Thymus (tissue), 14 donors: ENCODE results near the gene CDK1. TPM values are rescaled to one million over a fixed set of nuclear protein-coding genes. Genes with fewer than 3 reads are reported as not detected.

Experiments
- DNase-seq, 9 donors: peaks; one replicate each; pipeline ENCODE4 v3.0.0-alpha.2; 2013; ENCODE audit warnings: low spot score in 9 of 9, low read depth in 6 of 9, missing footprints in 1 of 9
- H3K27ac ChIP-seq, 2 donors: one replicate each; pipeline ENCODE4 v1.5.1; 2013; ENCODE audit warnings: control low read depth in 1 of 2, low read depth in 1 of 2, low read length in 1 of 2, mild to moderate bottlenecking in 1 of 2, moderate library complexity in 1 of 2
- H3K27me3 ChIP-seq, 2 donors: one replicate each; pipeline ENCODE4 v1.5.1; 2013; ENCODE audit warnings: low read length in 1 of 2; ENCODE audit not compliant: control insufficient read depth in 2 of 2, insufficient read depth in 1 of 2
- H3K36me3 ChIP-seq, 2 donors: one replicate each; pipeline ENCODE4 v1.5.1; 2013; ENCODE audit warnings: low read length in 1 of 2, mild to moderate bottlenecking in 1 of 2, moderate library complexity in 1 of 2; ENCODE audit not compliant: control insufficient read depth in 2 of 2, insufficient read depth in 2 of 2
- H3K4me1 ChIP-seq, 2 donors: one replicate each; pipeline ENCODE4 v1.5.1; 2013; ENCODE audit warnings: low read length in 2 of 2; ENCODE audit not compliant: control insufficient read depth in 2 of 2, insufficient read depth in 2 of 2
- H3K4me3 ChIP-seq, 2 donors: one replicate each; pipeline ENCODE4 v1.5.1; 2013; ENCODE audit warnings: low read length in 2 of 2, control low read depth in 1 of 2, mild to moderate bottlenecking in 1 of 2
- H3K9me3 ChIP-seq, 2 donors: one replicate each; pipeline ENCODE4 v1.5.1; 2013; ENCODE audit warnings: low read length in 1 of 2, mild to moderate bottlenecking in 1 of 2; ENCODE audit not compliant: control insufficient read depth in 2 of 2, insufficient read depth in 1 of 2
- WGBS: extraction: QIAGEN DNeasy Blood & Tissue Kit; methylation state at CpG from one replicate; pipeline ENCODE4 v1.1.7; 2013; 5-methylcytosine and 5-hydroxymethylcytosine counted together
- long read RNA-seq, 10 donors: transcript quantifications; one replicate each; lab custom pipeline, GENCODE V29; 2026
- polyA plus RNA-seq: library from polyadenylated mRNA; stranded (reverse); fragments of 200-250 nt; gene quantifications from one replicate; pipeline ENCODE4 v1.2.3, GENCODE V29; 2013
- total RNA-seq: library from RNA; stranded (reverse); fragments of 120-200 nt; gene quantifications from one replicate; pipeline ENCODE4 v1.2.4, GENCODE V29; 2013
- donor health status: healthy.

The CDK1 gene
- total RNA-seq (133 TPM), polyA plus RNA-seq (11.4 TPM)
- long read RNA-seq, donor 1, transcript CDK1-203 (8 exons, 1,913 nt), result major isoform, 7 of 14 reads
- long read RNA-seq, donor 1, partial matches to known transcripts, result 7 of 14 reads
- long read RNA-seq, donor 1, other reads (novel, unspliced or antisense), result 0 of 14 reads
- long read RNA-seq, donor 2, result 0 reads
- long read RNA-seq, donor 3, transcript CDK1-203 (8 exons, 1,913 nt), result major isoform, 139 of 330 reads
- long read RNA-seq, donor 3, partial matches to known transcripts, result 166 of 330 reads
- long read RNA-seq, donor 3, other reads (novel, unspliced or antisense), result 21 of 330 reads
- long read RNA-seq, donor 4, transcript CDK1-203 (8 exons, 1,913 nt), result major isoform, 39 of 83 reads
- long read RNA-seq, donor 4, partial matches to known transcripts, result 31 of 83 reads
- long read RNA-seq, donor 4, other reads (novel, unspliced or antisense), result 11 of 83 reads
- long read RNA-seq, donor 5, transcript CDK1-203 (8 exons, 1,913 nt), result major isoform, 104 of 268 reads
- long read RNA-seq, donor 5, partial matches to known transcripts, result 125 of 268 reads
- long read RNA-seq, donor 5, other reads (novel, unspliced or antisense), result 35 of 268 reads
- long read RNA-seq, donor 6, transcript CDK1-203 (8 exons, 1,913 nt), result major isoform, 48 of 161 reads
- long read RNA-seq, donor 6, partial matches to known transcripts, result 113 of 161 reads
- long read RNA-seq, donor 6, other reads (novel, unspliced or antisense), result 0 of 161 reads
- long read RNA-seq, donor 7, transcript CDK1-203 (8 exons, 1,913 nt), result major isoform, 95 of 195 reads
- long read RNA-seq, donor 7, partial matches to known transcripts, result 70 of 195 reads
- long read RNA-seq, donor 7, other reads (novel, unspliced or antisense), result 26 of 195 reads
- long read RNA-seq, donor 8, transcript CDK1-203 (8 exons, 1,913 nt), result major isoform, 19 of 33 reads
- long read RNA-seq, donor 8, partial matches to known transcripts, result 14 of 33 reads
- long read RNA-seq, donor 8, other reads (novel, unspliced or antisense), result 0 of 33 reads
- long read RNA-seq, donor 9, transcript CDK1-203 (8 exons, 1,913 nt), result major isoform, 67 of 140 reads
- long read RNA-seq, donor 9, partial matches to known transcripts, result 53 of 140 reads
- long read RNA-seq, donor 9, other reads (novel, unspliced or antisense), result 17 of 140 reads
- long read RNA-seq, donor 10, transcript CDK1-203 (8 exons, 1,913 nt), result major isoform, 79 of 116 reads
- long read RNA-seq, donor 10, partial matches to known transcripts, result 25 of 116 reads
- long read RNA-seq, donor 10, other reads (novel, unspliced or antisense), result 10 of 116 reads

- H3K9me3 ChIP-seq, result no peaks in the 10 kb centered on the region
- H3K4me3 ChIP-seq, result peak within 1 kb of the TSS; percentile 58 to 79
- peak; percentile 94 to 100 (median 98) for DNase-seq
- H3K27ac ChIP-seq, result peak within 1 kb of the TSS; percentile 15 to 84
- WGBS, result under 1% methylated on average over 58 of the region's 58 CpGs
- H3K27me3 ChIP-seq, result no peaks in the 10 kb centered on the region
- peaks cover 2 to 5% of the 10 kb centered on the region in 2 donors for H3K4me1 ChIP-seq
- H3K36me3 ChIP-seq, result peaks cover 0 to 4% of the 10 kb centered on the region in 2 donors
These were observed at the start of gene CDK1 for GRCh38 chr10:60778214-60778970. Gene CDK1 (plus strand): TSS chr10:60778478. CDS start chr10:60780166, 1,688 bp downstream.

DNA sequence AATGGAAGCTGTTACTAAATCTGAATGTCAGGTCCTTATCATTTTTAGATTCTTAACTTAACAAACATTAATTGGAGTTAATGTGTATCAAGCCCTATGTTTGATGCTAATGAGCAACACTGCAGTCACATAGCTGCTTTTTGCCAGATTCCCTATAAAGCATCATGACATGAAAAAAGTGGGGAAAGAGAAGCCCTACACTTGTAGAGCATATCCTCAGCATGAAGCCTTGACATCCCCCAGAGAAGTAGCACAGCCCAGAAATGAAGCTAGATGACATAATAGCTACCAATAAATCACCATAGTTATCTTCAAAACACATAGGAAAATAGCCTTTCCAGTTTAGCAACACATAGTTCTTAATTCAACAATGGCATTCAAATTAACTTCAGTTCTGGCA lies 49.2 kb upstream of the CDK1 start:
- Histone ChIP-seq H3K27me3 (peaks cover 6 to 27% of the 10 kb centered on the region in 2 donors), H3K4me3 (no peak overlapping the region), H3K9me3 (no peaks in the 10 kb centered on the region), H3K36me3 (no peaks in the 10 kb centered on the region), H3K4me1 (peaks cover 0 to 8% of the 10 kb centered on the region in 2 donors), H3K27ac (no peak overlapping the region)
- DNase-seq, result no peak

GRCh38 chr10:60731134-60731885 lies 47.0 kb upstream of the CDK1 start:
- 20% methylated on average over 3 of the region's 3 CpGs for WGBS
- Histone ChIP-seq H3K4me1 (peaks cover 0 to 8% of the 10 kb centered on the region in 2 donors), H3K27ac (peak overlapping the region in 1 of 2 donors; percentile 54), H3K36me3 (no peaks in the 10 kb centered on the region), H3K9me3 (no peaks in the 10 kb centered on the region), H3K4me3 (no peak overlapping the region), H3K27me3 (peaks cover 10 to 41% of the 10 kb centered on the region in 2 donors)
- peak in 2 of 9 donors; percentile 2 to 30 for DNase-seq

DNA sequence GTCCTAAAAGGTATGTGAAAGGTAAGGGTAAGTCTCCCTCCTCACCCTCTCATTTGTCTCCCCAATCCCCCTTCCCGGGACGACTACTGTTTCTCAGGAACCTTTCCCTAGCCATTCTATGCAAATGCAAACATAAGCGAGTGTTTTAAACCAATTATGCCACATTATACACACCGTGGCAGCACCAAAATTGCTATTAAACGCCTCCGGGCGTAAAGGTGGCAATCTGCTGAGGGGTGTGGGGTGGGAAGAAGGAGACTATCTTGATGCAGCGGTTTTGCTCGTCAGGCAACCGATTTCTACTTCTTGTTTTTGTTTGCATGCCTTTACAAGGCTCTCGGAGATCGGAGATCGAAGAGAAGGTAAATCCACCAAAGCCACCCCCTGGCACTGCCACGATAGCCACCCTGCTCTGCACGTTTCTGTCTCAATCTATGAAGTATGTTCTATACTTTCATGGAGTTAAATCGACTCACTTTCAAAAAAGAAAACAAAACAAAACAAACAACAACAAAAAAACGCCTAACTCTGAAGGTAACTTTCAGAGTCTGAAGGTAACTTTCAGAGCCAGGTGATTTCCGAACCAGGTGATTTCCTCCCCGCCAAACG lies 46.0 kb upstream of the CDK1 start:
- peak in 4 of 9 donors; percentile 2 to 39 (median 12) for DNase-seq
- no peaks in the 10 kb centered on the region for H3K9me3 ChIP-seq
- H3K4me3 ChIP-seq, result peak overlapping the region; percentile 50 to 57
- peaks cover 0 to 8% of the 10 kb centered on the region in 2 donors for H3K4me1 ChIP-seq
- H3K36me3 ChIP-seq, result no peaks in the 10 kb centered on the region
- H3K27ac ChIP-seq, result peak overlapping the region; percentile 2 to 89
- peaks cover 10 to 41% of the 10 kb centered on the region in 2 donors for H3K27me3 ChIP-seq
- WGBS, result 2% methylated on average over 20 of the region's 20 CpGs

GRCh38 chr10:60732807-60733516 lies 45.3 kb upstream of the CDK1 start:
- peak overlapping the region; percentile 50 to 57 for H3K4me3 ChIP-seq
- H3K27me3 ChIP-seq, result peaks cover 10 to 41% of the 10 kb centered on the region in 2 donors
- peak in 4 of 9 donors; percentile 1 to 26 (median 15) for DNase-seq
- 1% methylated on average over 60 of the region's 60 CpGs for WGBS
- H3K4me1 ChIP-seq, result peaks cover 0 to 8% of the 10 kb centered on the region in 2 donors
- peak overlapping the region; percentile 2 to 89 for H3K27ac ChIP-seq
- no peaks in the 10 kb centered on the region for H3K36me3 ChIP-seq
- no peaks in the 10 kb centered on the region for H3K9me3 ChIP-seq

DNA sequence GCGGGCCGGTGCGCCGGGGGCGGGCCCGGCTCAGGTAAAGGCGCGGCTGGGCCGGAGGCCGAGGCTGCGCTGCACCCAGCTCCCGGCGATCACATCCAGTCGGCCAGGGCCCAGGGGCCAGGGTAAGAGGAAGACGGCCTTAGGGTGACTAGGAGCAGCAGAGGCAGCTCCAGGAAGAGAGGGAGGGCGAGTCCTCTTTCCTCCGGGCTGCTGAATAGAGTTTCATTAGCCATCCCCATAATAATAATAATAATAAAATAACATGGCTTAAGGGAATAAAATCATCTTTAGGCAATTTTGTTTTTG lies 44.8 kb upstream of the CDK1 start:
- no peaks in the 10 kb centered on the region for H3K36me3 ChIP-seq
- peak overlapping the region; percentile 50 to 57 for H3K4me3 ChIP-seq
- 2% methylated on average over 17 of the region's 17 CpGs for WGBS
- peak overlapping the region in 1 of 2 donors; percentile 89 for H3K27ac ChIP-seq
- DNase-seq, result no peak
- peaks cover 10 to 41% of the 10 kb centered on the region in 2 donors for H3K27me3 ChIP-seq
- H3K9me3 ChIP-seq, result no peaks in the 10 kb centered on the region
- peaks cover 0 to 8% of the 10 kb centered on the region in 2 donors for H3K4me1 ChIP-seq

GRCh38 chr10:60733826-60734225 lies 44.5 kb upstream of the CDK1 start:
- peaks cover 0 to 8% of the 10 kb centered on the region in 2 donors for H3K4me1 ChIP-seq
- no peaks in the 10 kb centered on the region for H3K9me3 ChIP-seq
- WGBS, result 89% methylated on average over 11 of the region's 11 CpGs
- H3K36me3 ChIP-seq, result no peaks in the 10 kb centered on the region
- H3K27me3 ChIP-seq, result peaks cover 10 to 41% of the 10 kb centered on the region in 2 donors
- peak overlapping the region; percentile 6 to 50 for H3K4me3 ChIP-seq
- H3K27ac ChIP-seq, result peak overlapping the region in 1 of 2 donors; percentile 34
- DNase-seq, result no peak
